HCEC 1CT (cell line): ENCODE measurements around the gene EGR1.

Experiments
- DNase-seq: peaks from one replicate; pipeline ENCODE4 v3.0.0-alpha.2; 2017

The EGR1 gene

GRCh38 chr5:138515556-138516245 lies 50.4 kb downstream of the EGR1 start:
- no peak for DNase-seq

GRCh38 chr5:138517437-138517836 lies 52.2 kb downstream of the EGR1 start:
- DNase-seq, result no peak
